GM19238 (cell line): Measurements from ENCODE around the gene HSD17B12.

ENCODE experiments used
- DNase-seq: peaks from one replicate; pipeline ENCODE4 v3.0.0; 2011; ENCODE audit warnings: low spot score; ENCODE audit not compliant: insufficient read length

The HSD17B12 gene

GRCh38 chr11:43866520-43866919 lies 186.0 kb downstream of the HSD17B12 start:
- DNase-seq = no peak

DNA sequence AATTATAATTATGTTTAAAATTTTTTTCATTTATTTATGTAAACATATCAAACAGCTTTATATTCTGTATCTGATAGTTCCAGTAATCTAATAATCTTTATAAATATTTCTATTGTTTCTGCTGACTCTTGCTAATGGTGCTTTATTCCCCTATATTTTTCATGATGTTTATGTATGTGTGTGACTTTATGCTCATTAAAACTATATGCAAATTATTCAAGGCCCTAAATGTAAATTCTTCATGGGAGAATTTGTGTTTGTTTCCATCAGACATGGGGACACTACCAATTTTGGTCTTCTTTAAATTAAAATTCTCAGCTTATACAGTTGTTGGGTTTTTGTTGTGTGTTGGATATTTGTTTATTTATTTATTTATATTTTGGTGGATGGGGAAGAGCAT lies 186.4 kb downstream of the HSD17B12 start:
- DNase-seq = no peak

- DNase-seq = peak; percentile 58
Observed at GRCh38 chr11:43868852-43869567, 188.5 kb downstream of the HSD17B12 start.

GRCh38 chr11:43871051-43871450 lies 190.5 kb downstream of the HSD17B12 start:
- no peak for DNase-seq

DNA sequence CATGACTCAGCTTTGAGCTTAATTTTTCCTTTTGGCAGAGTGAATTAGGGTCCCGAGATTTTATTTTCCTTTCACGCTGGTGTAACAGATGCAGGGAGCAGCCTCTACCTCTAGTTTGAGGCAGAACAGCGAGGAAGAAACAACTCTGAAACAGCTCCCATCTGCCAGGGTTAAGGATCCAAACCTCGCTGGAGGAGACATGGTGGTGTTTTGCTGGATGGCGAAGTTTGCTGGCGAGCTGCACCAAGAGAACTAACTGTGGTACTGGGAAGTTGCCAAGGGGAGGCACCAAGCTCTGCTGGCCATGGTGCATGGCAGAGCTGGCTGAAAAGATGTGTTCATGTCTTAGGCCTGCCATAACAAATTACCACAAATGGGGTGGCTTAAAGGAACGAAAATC lies 192.5 kb downstream of the HSD17B12 start:
- DNase-seq = no peak

GRCh38 chr11:43874078-43874477 lies 193.5 kb downstream of the HSD17B12 start:
- DNase-seq = no peak

DNA sequence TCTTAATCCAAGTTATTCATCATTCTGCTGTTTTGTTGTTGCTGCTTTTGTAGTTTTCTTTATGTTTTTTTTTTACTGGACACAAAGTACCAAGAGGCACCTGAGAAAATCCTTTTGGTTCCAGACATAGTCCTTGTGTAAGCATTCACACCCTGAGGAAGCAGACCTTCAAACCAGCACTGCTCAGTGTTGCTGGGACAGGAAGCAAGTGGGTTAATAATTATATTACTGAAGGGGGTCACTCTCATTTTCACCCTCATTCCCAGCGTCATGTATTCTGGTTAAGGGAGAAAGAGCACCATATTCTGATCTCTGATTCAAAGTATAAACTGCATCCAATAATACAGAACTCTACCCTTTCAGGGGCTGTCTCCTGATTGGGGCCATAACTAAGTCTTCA lies 194.2 kb downstream of the HSD17B12 start:
- peak; percentile 4 for DNase-seq

DNA sequence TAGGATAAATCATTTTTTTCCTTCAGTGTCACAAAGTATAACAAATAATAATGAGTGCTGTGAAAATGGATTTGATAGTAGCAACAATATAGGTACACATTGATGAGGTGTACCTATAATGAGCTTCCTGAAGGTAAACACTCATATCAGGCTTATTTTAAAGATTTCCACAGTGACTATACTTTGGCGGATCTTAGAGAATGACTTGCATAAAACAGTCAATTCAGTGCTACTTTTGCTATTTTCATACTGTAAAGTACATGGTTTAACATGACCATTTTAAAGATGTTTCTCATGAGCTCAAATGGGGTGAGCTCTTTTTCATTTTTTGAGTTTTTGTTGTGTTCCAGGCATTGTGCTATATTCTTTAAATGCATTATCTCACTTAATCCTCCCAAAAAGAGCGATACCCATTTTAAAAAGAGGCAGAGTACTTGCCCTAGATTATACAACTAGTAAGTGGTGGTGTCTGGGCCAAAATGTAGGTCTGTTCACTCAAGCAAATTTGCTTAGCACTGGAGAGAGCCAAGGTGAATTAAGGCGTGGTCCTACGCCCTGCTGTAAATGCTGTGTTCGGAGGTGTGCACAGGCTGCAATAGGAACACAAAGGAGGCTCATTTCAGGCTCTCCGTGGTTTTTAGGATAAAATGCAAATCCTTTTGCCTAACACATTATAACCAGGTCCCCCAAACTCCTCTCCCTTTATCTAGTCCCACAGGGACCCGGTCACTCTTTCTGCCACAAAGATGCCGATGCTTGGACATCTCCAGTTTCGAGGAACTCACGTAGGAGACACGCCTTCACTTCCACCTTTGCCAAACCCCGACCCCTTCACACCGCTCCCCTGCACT lies 199.5 kb downstream of the HSD17B12 start:
- DNase-seq = no peak

DNA sequence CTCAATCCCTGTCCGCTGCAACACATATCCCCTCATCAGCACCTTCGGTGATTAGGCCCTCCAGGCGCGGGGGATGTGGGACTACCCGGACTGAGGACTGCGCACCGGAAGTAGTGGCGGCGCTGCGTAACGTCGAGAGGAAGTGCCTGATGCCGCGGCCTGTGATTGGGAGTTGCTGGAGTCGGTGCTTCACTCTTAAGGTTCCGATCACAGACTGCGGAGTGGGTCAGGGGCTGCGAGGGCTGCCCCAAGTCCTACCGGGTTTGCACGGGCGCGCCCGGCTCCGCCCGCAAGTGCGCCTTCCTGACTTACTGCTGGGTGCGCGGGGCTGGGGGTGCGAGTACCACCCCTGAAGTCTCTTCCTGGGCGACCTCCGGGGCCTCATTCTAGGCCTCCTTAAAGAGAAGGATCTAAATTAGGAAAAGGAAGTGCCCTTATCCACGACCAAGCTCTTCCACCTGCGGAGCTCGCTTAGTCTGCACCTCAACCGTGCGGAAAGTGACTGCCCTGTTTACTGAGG lies 200.2 kb downstream of the HSD17B12 start, which contains the start of gene ALKBH3:
Gene ALKBH3, plus strand, starts transcription at position 192 of the 520 bp plus-strand sequence. CDS start 1,822 bp downstream, outside the sequence.
- DNase-seq = peak; percentile 74

- no peak for DNase-seq
Observed at GRCh38 chr11:43892851-43893250, 212.3 kb downstream of the HSD17B12 start.

GRCh38 chr11:43894546-43894945 lies 214.0 kb downstream of the HSD17B12 start:
- DNase-seq = no peak

GRCh38 chr11:43895601-43896000 lies 215.1 kb downstream of the HSD17B12 start:
- DNase-seq = no peak

DNA sequence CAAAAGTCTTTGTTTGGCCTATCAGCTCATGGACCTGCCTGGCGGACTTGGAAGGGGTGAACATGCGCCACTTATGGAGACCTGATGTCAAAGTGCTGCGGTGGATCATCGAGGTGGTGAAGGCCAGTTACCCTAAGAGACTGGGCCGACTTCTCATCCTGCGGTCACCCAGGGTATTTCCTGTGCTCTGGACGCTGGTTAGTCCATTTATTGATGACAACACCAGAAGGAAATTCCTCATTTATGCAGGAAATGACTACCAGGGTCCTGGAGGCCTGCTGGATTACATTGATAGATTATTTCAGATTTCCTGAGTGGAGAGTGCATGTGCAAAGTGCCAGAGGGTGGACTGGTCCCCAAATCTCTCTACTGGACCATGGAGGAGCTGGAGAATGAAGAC lies 218.0 kb downstream of the HSD17B12 start:
- no peak for DNase-seq

- no peak for DNase-seq
Observed at GRCh38 chr11:43899094-43899493, 218.6 kb downstream of the HSD17B12 start.

DNA sequence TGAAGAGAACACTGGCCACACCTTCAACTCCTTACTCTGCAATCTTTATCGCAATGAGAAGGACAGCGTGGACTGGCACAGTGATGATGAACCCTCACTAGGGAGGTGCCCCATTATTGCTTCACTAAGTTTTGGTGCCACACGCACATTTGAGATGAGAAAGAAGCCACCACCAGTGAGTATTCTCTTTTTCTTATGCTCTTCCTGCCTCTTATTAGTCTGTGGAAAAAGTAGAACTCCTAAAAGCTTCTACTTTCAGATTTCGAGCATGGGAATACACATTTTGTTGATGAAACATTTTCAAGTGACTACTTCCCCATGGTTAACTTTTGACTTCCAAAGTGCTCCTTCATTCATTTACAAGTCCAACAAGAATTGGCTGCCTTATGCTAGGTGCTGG lies 221.0 kb downstream of the HSD17B12 start:
- DNase-seq = no peak

DNA sequence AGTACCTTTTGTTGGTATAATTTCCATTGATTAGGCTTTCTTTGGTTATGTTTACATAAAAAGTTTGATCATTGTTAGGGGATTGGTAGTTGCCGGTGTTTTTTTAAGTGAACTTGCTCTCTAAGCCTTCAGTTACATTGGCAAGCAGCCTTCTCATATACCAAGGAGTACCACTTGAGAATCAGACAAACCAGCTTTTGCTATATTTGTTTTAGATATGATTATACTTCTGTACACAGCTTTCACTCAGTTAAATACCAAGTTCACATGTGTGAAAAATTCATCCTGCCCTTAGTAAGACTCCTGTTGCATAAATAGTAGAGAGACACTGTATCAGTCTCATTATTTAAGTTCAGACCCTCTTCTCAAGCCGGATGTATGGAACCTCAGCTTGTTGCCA lies 222.5 kb downstream of the HSD17B12 start:
- no peak for DNase-seq

DNA sequence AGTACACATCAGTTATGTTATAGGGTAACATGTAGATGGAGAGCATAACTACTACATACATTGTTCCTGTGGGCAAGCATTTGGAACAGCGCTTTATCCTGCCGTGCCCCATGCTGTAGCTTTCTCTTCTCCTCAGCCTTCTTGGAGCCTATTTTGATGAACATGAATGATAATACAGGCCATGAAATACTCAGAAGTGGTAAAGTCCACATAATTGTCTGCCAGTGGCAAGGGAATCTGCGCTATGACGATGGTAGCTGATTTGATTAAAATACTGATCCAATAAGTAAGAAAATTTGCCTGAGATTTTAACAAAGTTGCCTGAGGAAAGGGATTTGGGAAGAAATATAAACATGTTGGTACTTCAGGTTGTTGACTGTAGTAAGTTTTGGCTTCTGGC lies 223.4 kb downstream of the HSD17B12 start:
- DNase-seq = no peak

DNA sequence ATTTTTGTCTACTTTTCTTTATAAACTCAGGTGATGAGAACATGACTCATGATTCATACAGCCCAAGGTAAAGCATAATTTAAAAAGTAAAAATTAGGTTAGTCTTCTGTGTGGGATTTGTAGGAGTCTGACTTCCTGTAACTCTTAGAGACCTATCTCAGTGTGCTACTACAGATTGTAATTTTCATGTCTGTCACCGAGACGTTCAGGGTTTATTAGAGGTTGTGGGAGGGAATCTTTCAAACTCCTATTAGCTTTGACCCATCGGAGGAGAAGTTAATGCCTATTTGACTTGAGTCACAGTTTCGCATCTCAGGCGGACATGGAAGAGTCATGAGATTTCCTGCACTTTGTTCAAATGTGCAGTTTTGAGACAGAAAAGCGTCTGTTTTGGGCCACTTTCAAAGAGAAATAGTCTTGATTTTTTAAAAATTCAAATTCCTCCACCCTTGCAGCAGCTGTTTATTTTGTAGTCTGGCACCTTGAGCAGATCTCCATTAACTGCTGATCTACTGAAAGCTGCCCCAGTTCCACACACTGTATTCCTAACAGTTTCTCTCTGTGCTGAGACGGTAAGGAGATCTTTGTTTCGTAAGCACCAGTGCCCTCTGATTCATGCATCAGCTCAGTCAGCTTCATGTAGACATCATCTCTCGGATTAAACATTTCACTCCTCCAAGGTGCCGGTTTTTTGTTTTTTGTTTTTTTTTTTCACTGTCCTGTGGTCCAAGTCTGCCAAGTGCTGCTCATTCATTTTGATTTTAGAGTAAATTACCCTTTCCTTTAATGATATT lies 224.4 kb downstream of the HSD17B12 start:
- DNase-seq = no peak

GRCh38 chr11:43905813-43906241 lies 225.3 kb downstream of the HSD17B12 start:
- no peak for DNase-seq
